D721Med (cell line): ENCODE data around the gene DUXB.

Experiments used
- DNase-seq: peaks from one replicate; pipeline ENCODE4 v3.0.0; 2011; ENCODE audit warnings: low spot score; ENCODE audit not compliant: insufficient read length
- FAIRE-seq: peaks from 2 replicates; lab custom pipeline; 2011; peaks lifted over from hg19 to GRCh38; lab: Jason Lieb, UNC
- CTCF ChIP-seq: IDR thresholded peaks from 2 replicates; pipeline ENCODE4 v1.5.1; 2012; ENCODE audit warnings: mild to moderate bottlenecking, control low read depth; ENCODE audit not compliant: insufficient read depth; ENCODE audit errors: missing control alignments

DUXB gene, protein sequence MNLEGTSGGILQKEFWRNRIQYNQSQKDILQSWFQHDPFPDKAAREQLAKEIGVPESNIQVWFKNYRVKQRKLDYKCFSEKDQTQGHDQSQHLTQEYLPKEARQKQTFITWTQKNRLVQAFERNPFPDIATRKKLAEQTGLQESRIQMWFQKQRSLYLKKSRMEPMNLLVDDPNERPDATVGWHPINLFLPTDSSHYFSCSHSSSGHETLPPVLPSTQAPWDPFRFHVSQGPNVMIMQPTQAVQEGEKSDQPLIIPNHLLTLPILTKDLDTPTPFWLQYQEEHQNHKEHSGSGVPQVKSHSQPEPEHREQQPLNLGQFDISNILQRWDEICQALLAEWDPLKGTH

GRCh38 chr16:75701361-75701760, at the start of gene DUXB:
Gene DUXB, minus strand, starts transcription at chr16:75701461. Its CDS starts 43 bp downstream, at chr16:75701418.
- DNase-seq (no peak), FAIRE-seq (no peak)
- TF ChIP-seq CTCF, result no peak

- no peak for TF ChIP-seq CTCF
- no peak for DNase-seq
- no peak for FAIRE-seq
Measured at GRCh38 chr16:75750528-75750927, 49.3 kb upstream of the DUXB start.

DNA sequence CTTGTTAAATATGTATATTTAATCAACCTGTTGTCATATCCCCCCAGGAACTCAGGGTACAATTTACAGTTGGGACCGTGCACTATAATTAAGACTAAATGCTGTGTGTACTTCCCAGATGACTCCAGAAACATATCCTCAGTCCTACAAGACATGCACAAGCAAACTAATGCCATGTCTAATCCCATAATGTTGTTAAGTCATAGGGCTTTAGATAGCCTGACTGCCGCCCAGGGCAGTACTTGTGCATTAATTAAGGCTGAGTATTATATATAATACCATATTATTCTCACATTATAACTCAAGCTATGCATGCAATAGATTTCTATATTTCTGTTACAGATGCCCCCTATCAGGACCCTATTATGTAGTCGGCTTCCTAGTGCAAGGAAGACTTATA, 45.1 kb upstream of the DUXB start:
- TF ChIP-seq CTCF, result no peak
- DNase-seq, result no peak
- no peak for FAIRE-seq

- no peak for DNase-seq
- TF ChIP-seq CTCF, result no peak
- FAIRE-seq, result no peak
Measured at GRCh38 chr16:75745823-75746222, 44.6 kb upstream of the DUXB start.

DNA sequence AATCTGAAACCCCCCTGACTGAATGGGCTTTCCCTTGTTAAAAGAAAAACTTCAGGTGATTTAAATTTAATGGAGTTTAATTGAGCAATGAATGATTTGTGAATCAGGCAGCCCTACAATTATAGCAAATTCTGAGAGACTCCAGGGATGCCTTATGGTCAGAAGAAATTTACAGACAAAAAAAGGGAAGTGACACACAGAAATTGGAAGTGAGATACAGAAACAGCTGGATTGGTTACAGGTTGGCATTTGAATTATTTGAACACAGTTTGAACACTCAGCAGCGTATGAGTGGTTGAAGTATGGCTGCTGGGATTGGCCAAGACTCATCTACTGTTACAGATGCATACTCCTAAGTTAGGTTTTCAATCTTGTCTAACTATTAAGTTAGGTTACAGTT, 44.0 kb upstream of the DUXB start:
- no peak for DNase-seq
- no peak for FAIRE-seq
- no peak for TF ChIP-seq CTCF

- TF ChIP-seq CTCF, result no peak
- FAIRE-seq (no peak), DNase-seq (no peak)
Measured at GRCh38 chr16:75742424-75743047, 41.3 kb upstream of the DUXB start.
